Hepatocyte (in vitro differentiated cells): ENCODE measurements around the gene NCOA7.
"Not testable (repeated sequence)": the region's sequence is repeated elsewhere in the genome, so short reads cannot be mapped to it uniquely, and the experiment has no call there.

Experiments used
- EZH2 ChIP-seq: fragments of 200-600 bp; sonication (generic); IDR thresholded peaks from 2 replicates; pipeline ENCODE4 v1.6.1; 2016; ENCODE audit warnings: antibody characterized with exemption, mild to moderate bottlenecking, borderline replicate concordance
- EZH2phosphoT487 ChIP-seq: fragments of 200-600 bp; sonication (generic); IDR thresholded peaks from one replicate; pipeline ENCODE4 v1.6.1; 2018; ENCODE audit warnings: antibody characterized with exemption, mild to moderate bottlenecking, low read depth, moderate library complexity; ENCODE audit not compliant: unreplicated experiment, severe bottlenecking
- TF ChIP-seq, protein P1 (sequence below): fragments of 200-600 bp; sonication (generic); IDR thresholded peaks from 2 replicates; pipeline ENCODE4 v1.5.1; 2016; ENCODE audit warnings: antibody characterized with exemption, mild to moderate bottlenecking; ENCODE audit not compliant: poor library complexity

DNA sequence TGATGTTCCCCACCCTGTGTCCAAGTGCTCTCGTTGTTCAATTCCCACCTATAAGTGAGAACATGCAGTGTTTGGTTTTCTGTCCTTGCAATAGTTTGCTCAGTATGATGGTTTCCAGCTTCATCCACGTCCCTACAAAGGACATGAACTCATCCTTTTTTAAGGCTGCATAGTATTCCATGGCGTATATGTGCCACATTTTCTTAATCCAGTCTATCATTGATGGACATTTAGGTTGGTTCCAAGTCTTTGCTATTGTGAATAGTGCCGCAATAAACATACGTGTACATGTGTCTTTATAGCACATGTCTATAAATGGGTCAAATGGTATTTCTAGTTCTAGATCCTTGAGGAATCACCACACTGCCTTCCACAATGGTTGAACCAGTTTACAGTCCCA, 144.8 kb downstream of the NCOA7 start:
- not testable (repeated sequence) for TF ChIP-seq EZH2phosphoT487, EZH2
- TF ChIP-seq, protein P1, sequence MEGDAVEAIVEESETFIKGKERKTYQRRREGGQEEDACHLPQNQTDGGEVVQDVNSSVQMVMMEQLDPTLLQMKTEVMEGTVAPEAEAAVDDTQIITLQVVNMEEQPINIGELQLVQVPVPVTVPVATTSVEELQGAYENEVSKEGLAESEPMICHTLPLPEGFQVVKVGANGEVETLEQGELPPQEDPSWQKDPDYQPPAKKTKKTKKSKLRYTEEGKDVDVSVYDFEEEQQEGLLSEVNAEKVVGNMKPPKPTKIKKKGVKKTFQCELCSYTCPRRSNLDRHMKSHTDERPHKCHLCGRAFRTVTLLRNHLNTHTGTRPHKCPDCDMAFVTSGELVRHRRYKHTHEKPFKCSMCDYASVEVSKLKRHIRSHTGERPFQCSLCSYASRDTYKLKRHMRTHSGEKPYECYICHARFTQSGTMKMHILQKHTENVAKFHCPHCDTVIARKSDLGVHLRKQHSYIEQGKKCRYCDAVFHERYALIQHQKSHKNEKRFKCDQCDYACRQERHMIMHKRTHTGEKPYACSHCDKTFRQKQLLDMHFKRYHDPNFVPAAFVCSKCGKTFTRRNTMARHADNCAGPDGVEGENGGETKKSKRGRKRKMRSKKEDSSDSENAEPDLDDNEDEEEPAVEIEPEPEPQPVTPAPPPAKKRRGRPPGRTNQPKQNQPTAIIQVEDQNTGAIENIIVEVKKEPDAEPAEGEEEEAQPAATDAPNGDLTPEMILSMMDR: not testable (repeated sequence)
